ENCODE measurements around the gene DIP2B. TPM values are rescaled to one million over a fixed set of nuclear protein-coding genes. Genes with fewer than 3 reads are reported as not detected.

The DIP2B gene
- total RNA-seq, 1 donor from 2014 or later = 39.3 TPM

DNA sequence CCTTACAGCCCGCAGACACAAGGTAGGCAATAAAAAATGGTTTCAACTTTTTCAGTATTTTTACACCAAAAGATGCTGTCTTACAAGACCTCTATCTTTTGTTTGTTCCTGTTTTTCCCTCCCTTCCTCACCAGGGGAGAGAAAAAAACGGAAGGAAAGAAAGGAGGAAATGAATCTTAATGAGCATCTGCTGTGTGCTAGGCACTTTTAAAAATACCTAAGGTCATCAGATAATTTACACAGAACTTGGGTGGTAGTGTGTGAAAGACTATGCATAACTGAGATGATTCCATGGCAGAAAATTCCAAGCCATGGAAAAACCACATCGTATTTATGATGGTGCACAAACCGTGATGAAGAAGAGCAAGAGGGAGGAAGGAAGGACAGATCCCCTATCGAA is 121.2 kb downstream of the DIP2B start:
- no peak overlapping the region for H3K4me3 ChIP-seq (ENCODE audit: low read depth, low read length)
- TF ChIP-seq, protein P1, sequence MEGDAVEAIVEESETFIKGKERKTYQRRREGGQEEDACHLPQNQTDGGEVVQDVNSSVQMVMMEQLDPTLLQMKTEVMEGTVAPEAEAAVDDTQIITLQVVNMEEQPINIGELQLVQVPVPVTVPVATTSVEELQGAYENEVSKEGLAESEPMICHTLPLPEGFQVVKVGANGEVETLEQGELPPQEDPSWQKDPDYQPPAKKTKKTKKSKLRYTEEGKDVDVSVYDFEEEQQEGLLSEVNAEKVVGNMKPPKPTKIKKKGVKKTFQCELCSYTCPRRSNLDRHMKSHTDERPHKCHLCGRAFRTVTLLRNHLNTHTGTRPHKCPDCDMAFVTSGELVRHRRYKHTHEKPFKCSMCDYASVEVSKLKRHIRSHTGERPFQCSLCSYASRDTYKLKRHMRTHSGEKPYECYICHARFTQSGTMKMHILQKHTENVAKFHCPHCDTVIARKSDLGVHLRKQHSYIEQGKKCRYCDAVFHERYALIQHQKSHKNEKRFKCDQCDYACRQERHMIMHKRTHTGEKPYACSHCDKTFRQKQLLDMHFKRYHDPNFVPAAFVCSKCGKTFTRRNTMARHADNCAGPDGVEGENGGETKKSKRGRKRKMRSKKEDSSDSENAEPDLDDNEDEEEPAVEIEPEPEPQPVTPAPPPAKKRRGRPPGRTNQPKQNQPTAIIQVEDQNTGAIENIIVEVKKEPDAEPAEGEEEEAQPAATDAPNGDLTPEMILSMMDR (IDR thresholded peaks at IDR 0.05; ENCODE audit: insufficient read depth, low read length, poor library complexity, severe bottlenecking) = no peak
- H3K36me3 ChIP-seq (ENCODE audit: control insufficient read depth, insufficient read depth, low read length) = no peaks in the 10 kb centered on the region
- DNase-seq (ENCODE audit: low read depth) = no peak
- no peaks in the 10 kb centered on the region for H3K27me3 ChIP-seq (ENCODE audit: control insufficient read depth, insufficient read depth, low read length)

DNA sequence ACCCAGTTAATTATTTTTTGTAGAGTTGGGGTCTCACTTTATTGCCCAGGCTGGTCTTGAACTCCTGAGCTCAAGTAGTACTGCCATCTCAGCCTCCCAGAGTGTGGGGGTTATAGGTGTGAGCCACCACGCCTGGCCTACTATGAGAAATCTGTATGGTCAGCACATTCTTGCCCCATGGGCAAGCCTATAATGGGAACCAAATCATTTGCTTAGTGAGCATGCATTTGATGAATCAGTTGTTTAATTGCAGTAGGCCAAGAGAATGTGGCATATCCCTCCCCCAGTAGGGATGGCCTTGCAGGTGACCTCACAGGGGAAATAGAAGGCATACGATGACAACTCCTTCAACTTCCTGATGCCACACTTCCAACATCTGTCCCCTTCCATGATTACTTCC is 122.7 kb downstream of the DIP2B start:
- DNase-seq (ENCODE audit: low read depth) = no peak
- TF ChIP-seq, protein P1 (IDR thresholded peaks at IDR 0.05; ENCODE audit: insufficient read depth, low read length, poor library complexity, severe bottlenecking) = no peak
- Histone ChIP-seq H3K4me3 (ENCODE audit: low read depth, low read length) (no peak overlapping the region), H3K36me3 (ENCODE audit: control insufficient read depth, insufficient read depth, low read length) (no peaks in the 10 kb centered on the region), H3K27me3 (ENCODE audit: control insufficient read depth, insufficient read depth, low read length) (no peaks in the 10 kb centered on the region)

DNA sequence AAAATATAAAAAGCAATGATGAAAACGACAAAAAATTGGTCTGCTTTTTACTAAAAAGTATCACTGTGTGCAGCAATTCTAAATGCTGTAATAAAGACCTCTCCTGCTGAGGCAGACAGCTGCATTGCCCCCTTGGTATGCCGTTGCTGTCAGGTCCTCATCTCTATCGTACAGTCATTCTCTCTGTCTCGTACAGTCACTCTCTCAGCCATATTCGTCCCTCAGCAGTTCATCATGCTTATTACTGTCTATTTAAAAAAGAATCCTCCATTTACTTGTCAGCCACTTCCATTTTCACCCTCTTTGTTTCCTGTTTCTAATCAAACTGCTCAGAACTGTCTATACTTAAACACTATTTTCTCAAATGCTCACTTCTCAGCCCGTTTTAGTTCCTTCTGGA is 123.6 kb downstream of the DIP2B start:
- Histone ChIP-seq H3K27me3 (ENCODE audit: control insufficient read depth, insufficient read depth, low read length) (no peaks in the 10 kb centered on the region), H3K36me3 (ENCODE audit: control insufficient read depth, insufficient read depth, low read length) (no peaks in the 10 kb centered on the region), H3K4me3 (ENCODE audit: low read depth, low read length) (no peak overlapping the region)
- TF ChIP-seq, protein P1 (IDR thresholded peaks at IDR 0.05; ENCODE audit: insufficient read depth, low read length, poor library complexity, severe bottlenecking) = no peak
- DNase-seq (ENCODE audit: low read depth) = no peak

DNA sequence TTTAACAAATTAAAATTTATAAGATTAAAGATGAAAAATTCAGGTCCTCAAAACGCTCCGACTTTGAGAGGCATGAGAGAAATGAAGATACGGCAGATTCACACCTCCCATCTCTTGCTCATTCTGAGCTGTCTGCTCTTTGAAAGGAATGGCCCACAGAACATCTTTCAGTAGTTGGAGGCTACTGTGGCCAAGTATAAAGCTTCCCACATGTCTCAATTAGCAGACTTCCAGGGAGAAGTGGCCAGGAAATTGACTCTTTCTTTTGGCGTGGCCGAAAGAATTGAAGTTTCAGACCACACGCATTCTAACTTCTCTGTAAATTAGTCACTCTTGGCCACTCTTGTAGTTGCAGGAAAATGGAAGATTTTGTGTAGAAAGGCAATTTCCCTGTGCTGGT is 129.2 kb downstream of the DIP2B start:
- no peaks in the 10 kb centered on the region for H3K27me3 ChIP-seq (ENCODE audit: control insufficient read depth, insufficient read depth, low read length)
- DNase-seq (ENCODE audit: low read depth) = no peak
- no peak overlapping the region for H3K4me3 ChIP-seq (ENCODE audit: low read depth, low read length)
- no peaks in the 10 kb centered on the region for H3K36me3 ChIP-seq (ENCODE audit: control insufficient read depth, insufficient read depth, low read length)
- TF ChIP-seq, protein P1 (IDR thresholded peaks at IDR 0.05; ENCODE audit: insufficient read depth, low read length, poor library complexity, severe bottlenecking) = no peak

DNA sequence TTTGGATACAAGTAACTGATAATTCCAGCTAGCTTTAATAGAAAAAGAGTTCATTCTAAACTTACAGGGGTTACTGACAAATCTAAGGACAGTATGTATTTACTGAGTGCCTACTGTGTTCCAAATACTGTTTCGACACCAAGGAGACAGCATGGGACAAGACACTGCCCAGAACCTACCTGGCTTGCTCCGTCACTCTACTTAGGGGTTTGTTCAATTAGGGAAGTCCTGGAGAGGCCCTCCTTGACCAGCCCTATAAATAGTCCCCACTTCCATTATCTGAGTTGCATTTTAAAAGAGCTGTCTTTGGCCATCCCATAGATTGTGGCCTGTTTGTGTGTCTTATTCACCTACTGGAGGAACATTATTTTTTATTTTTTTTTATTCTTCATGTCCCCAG is 129.6 kb downstream of the DIP2B start:
- no peaks in the 10 kb centered on the region for H3K27me3 ChIP-seq (ENCODE audit: control insufficient read depth, insufficient read depth, low read length)
- no peak overlapping the region for H3K4me3 ChIP-seq (ENCODE audit: low read depth, low read length)
- TF ChIP-seq, protein P1 (IDR thresholded peaks at IDR 0.05; ENCODE audit: insufficient read depth, low read length, poor library complexity, severe bottlenecking) = no peak
- no peak for DNase-seq (ENCODE audit: low read depth)
- H3K36me3 ChIP-seq (ENCODE audit: control insufficient read depth, insufficient read depth, low read length) = no peaks in the 10 kb centered on the region

DNA sequence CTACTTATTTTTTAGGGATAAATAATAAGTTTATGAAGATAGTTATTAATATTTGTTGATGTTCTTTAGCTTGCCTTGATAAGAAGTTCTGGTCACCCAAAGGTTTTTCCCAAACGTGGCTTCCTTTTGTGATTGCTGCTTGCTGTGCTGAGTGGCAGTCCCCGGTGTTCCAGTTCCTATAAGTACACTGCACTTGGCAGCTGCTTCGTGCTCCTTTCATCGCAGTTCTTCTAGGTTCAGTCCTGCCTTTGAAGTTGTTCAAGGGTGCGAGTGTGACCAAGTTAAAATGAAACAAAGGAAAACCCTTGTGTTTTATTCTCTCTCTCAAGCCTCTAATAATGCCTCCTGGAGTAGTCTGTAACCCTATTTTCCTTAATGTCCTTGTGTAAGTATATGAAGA is 130.6 kb downstream of the DIP2B start:
- no peak overlapping the region for H3K4me3 ChIP-seq (ENCODE audit: low read depth, low read length)
- no peaks in the 10 kb centered on the region for H3K27me3 ChIP-seq (ENCODE audit: control insufficient read depth, insufficient read depth, low read length)
- no peaks in the 10 kb centered on the region for H3K36me3 ChIP-seq (ENCODE audit: control insufficient read depth, insufficient read depth, low read length)
- TF ChIP-seq, protein P1 (IDR thresholded peaks at IDR 0.05; ENCODE audit: insufficient read depth, low read length, poor library complexity, severe bottlenecking) = no peak
- no peak for DNase-seq (ENCODE audit: low read depth)

Data from kidney epithelial cell (primary cell).